H4 (cell line): Measurements from ENCODE around the gene MTMR6. TPM values are rescaled to one million over a fixed set of nuclear protein-coding genes. Genes with fewer than 3 reads are reported as not detected.
A peak's percentile ranks its signal among the peaks of the same experiment; 100 is the strongest.
"Not testable (repeated sequence)": the region's sequence is repeated elsewhere in the genome, so short reads cannot be mapped to it uniquely, and the experiment has no call there.

Experiments used
- DNase-seq: peaks from one replicate; pipeline ENCODE4 v3.0.0-alpha.2; 2015; ENCODE audit warnings: low spot score
- total RNA-seq: library from RNA; depleted of rRNA; stranded (reverse); fragments of >200 nt; shearing (Covaris generic); gene quantifications from 2 replicates; pipeline ENCODE4 v1.2.3, GENCODE V29; 2014; rRNA removed

The MTMR6 gene
- total RNA-seq, result 13.8 and 15.0 TPM in 2 replicates

DNA sequence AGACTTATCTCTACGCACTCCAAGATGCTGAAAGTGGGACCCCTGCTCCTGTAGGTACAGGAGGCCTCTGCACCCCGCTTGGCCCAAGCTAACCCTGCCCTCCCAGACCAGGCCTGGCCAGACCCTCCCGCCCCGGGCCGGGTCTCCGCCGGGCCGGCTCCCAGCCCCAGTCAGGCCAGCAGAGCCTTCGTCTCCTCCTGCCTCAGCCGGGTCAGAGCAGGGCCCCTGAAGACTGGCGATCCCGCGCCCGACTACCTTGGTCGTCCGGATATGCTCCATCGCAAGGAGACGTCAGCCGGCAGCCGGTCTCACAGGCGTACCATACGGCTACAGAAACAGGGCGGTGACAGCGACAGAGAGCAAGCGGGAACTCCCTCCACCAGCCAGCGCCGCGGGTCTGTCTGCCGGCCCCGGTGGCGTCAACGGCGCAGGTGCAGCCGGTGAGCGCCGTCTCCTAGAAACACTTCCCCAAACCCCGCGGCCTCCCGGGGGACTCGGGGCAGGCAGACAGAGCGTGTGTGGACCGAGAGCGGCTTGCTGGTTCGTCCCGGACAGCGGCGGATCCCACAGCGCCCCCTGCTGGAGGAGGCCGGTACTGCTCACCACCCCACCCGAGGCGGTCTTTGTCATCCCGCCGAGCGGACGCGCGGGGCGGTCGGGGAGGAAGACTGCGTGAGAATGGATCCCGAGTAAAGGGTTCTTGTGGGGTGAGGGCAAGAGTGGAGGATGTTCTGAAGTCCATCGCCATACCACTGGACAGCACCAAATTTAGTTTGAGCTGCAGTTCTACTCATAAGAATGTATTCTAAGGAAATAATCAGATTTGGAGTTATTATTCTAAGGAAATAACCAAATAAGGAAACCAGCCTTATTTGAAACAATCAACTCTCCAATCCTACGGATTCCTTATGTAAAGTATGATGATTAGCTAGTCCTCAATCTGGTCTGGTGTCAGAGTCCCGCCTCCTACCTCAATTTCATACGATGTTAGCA, at the start of gene MTMR6:
Gene MTMR6 (minus strand): TSS at position 520 of the 993 bp plus-strand sequence. CDS start 241 bp downstream, at position 279.
- peak; percentile 62 for DNase-seq

- DNase-seq, result no peak
Measured at GRCh38 chr13:25335856-25336255, 48.6 kb upstream of the MTMR6 start.

DNA sequence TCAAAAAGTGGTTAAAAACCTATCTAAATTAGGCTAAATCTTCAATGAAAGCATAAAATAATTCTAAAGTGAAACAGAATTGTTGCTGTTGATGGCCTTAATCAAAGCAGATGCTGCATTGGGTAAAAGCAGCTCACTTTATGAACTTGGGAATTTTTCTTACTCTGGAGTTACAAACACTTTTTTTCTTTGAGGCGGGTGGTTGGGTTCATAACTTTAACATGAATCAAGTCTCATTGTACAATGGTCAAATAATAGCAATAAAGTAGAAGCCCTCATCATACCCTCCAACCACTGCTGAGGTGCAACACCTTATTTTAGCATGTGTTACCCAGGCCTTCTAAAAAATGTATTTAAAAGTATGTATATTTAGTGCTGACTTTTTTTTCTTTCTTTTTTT, 43.3 kb upstream of the MTMR6 start:
- DNase-seq, result no peak

DNA sequence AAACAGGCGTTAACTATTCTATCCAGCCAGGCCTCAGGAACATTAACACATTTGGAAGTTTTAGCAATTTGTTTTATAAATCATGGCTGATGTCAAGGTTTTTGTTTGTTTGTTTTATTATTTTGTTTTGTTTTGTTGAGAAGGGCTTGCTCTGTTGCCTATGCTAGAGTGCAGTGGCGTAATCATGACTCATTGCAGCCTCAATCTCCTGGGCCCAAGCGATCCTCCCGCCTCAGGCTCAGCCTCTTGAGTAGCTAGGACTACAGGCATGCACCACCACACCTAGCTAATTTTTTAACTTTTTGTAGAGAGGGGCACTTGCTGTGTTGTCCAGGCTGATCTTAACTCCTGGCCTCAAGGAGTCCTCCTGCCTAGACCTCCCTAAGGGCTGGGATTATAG, 42.4 kb upstream of the MTMR6 start:
- no peak for DNase-seq

DNA sequence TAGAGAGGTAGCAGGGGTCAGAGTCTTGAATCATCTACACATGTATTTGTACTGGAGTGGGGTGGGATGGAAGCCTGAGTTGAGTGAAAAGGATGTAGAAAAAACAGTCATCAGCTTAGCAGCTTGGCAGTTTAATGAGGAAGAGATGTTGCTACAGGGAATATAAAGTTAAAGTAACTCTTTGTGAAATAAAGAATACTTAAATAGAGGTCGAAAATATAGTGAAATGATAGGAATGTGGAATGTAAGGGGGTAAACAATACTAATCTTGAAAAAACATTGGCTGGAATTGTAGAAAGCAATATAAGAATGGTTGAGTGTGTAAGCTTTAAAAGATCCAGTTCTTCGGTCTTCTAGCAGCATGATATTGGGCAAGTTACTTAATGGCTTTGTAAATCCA, 36.8 kb upstream of the MTMR6 start:
- no peak for DNase-seq

DNA sequence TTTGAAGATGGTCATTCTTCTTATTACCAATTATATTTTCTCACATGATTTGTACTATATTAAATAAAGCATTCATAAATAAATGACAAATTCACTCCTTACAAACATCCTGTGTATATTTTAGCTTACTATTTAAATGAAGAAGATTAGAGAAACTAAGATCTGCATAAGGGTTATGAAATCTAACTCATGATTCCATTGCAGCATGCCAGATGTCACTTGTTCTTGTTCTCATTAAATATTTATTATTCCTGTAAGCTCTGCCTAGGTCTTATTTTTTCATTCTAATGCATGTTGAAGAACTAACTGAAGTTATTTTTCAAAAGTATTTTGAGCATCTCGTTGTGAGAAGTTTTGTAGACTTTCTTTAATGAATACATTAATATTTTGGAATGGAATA, 32.5 kb upstream of the MTMR6 start:
- no peak for DNase-seq

GRCh38 chr13:25318946-25319345, 31.7 kb upstream of the MTMR6 start:
- not testable (repeated sequence) for DNase-seq

- DNase-seq, result no peak
Measured at GRCh38 chr13:25310891-25311290, 23.6 kb upstream of the MTMR6 start.

- DNase-seq, result no peak
Measured at GRCh38 chr13:25306671-25307464, 19.6 kb upstream of the MTMR6 start.

DNA sequence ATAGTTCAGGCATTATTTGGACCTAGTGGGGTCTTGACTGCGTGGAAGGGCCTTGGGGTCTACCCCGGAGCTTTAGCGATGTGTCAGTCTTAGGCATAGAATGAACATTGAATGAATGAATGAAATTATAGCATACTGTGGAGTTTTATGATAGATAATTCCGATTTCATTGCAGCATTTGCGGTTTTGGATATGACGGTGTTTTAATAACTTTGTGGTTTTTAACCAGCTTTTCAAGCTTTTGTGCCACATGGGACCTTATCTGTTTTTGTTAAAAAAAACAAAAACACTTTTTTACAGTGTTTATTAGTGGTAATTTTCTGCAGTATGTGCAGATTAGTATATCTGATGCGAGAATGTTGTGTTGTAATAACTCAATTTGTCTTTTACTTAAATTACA, 14.8 kb upstream of the MTMR6 start:
- DNase-seq, result no peak

- DNase-seq, result peak; percentile 90
Measured at GRCh38 chr13:25301347-25302113, 14.2 kb upstream of the MTMR6 start, which contains the start of gene NUP58. Gene NUP58, plus strand, starts transcription at chr13:25301625. Its CDS starts 149 bp downstream, at chr13:25301774.

DNA sequence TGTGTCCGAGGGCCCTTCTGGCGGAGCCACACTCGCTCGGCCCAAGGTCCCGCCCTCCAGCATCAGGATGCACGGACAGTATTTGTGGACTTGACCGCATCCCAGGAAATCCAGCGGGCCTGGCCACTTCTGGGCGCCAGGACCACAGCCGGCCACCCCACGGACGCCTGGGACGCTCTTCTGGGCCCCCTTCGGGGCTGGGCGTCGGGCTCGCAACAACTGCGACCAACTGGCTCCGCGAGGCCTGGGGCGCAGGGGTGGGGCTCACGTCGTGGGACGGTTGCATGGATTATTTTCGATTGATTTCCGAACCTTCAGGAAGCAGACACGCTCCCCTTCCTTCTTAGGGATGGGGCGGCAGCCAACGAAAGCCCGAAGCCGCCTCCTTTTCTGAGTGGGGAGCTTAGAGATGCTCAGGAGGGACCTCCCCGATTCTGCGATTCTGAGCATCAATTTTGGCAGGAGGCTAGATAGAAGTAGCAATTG, 13.6 kb upstream of the MTMR6 start:
- no peak for DNase-seq

- DNase-seq, result no peak
Measured at GRCh38 chr13:25295701-25296100, 8.4 kb upstream of the MTMR6 start.

DNA sequence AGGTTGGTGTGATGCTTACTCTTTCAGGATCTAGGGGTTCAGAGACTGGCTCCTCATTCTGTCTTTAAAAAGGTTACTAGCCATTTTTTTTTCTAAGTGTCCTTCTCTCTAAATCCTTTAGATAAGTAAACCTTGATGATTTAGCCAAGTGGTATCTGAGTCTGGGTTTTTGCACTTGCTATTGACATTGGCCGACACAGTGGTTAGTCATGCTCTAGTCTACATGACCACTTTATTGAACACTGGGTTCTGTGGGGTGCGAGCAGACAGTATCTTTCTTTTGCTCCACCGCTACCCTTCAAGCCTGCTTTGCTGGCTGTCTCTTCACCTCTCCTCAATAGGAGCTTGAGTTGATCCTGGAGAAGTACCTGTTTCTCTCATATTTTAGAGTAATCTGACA, 7.9 kb upstream of the MTMR6 start:
- no peak for DNase-seq

DNA sequence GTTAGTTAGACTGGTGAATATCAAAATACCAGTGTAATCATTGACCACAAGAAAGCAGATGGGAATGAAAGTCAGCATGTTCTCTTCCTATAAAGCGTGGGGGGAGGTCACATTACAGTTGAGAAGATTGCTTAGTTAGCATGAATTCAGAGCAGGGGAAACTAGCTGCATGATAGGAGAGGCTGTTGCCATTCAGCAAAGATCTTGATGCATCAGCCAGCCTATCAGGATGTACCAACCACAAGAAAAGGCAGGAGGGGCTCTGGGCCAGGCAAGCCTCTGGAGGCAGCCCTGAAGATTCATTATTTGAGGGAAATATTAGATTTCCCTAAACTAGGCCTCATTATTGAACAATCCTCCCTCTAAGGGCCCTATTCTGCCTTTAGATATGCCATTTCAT, 5.0 kb upstream of the MTMR6 start:
- DNase-seq, result no peak

DNA sequence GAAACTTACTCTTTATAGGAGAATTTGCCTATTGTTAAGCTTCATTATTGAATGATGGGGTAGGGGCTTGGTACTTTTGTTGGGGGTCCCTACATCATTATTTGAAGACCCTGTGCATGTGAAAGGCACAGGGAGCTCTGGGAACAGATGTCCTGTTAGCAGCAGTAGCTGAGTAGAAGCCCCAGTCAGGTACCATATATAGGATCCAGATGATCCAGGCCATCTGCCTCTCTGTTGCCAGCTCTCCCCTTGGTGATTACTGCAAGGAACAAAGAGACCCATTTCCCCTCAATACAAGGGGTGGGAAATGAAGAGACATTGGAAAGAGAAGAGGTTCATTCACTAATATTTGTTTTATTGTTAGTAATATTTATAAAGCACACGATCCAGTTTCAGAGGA, 4.4 kb upstream of the MTMR6 start:
- DNase-seq, result no peak

- no peak for DNase-seq
Measured at GRCh38 chr13:25288966-25289365, 1.7 kb upstream of the MTMR6 start.

DNA sequence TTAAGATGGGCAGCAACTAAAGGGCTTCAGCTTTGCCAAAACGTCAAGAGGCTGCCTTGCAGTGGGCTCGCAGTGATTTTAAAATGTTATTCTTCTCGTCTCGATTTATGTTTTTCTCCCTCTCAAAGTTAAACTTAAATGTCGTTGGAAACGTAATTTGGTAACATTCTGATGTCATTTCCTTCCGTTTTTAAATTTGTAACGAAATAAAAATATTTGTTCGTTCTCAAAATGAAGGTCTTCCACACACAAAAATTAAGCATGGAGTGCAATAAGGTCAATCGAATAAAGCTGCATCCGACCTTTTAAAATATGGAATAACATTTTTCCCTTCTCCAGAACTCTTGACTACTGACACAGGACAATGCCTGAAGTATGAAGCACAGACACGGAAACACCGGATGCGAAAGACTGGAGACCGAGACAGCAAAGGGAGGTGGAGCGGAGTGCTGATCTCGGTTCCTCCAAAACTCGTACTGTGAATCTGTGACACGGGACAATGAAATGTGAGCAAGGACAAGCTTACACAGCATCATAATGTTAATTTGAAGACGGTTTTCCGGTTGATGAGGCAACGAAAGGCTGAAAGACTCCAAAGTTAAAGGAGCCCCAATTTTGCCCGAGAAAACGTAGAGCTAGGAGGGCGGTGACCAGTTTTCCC, 850 bp downstream of the MTMR6 start:
- no peak for DNase-seq

DNA sequence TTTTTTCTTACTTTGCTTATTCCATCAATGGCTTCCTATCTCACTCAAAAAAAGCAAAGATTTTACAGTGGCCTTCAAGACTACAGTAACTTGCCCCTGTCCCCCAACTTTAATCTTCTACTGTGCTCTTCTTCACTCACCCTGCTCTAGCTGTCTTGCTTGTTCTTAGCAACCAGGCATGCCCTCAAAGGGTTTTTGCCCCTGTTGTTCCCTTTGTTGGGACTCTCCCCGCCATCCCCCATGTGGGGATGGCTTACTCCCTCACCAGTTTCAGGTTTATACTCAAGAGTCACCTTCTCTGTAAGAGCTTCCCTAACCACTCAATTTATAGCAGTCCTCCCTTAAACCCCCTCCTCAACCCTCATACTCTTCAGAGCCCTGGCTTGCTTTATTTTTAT, 5.4 kb downstream of the MTMR6 start:
- no peak for DNase-seq

GRCh38 chr13:25281193-25281934, 5.9 kb downstream of the MTMR6 start:
- no peak for DNase-seq
